Activated naive CD4-positive, alpha-beta T cell treated with anti-CD3 and anti-CD28 coated beads, Interleukin-2, amount 50 U/mL, for 24 hours (primary cell): ENCODE results near the gene PPM1H.

Experiments
- H3K27ac Mint-ChIP-seq: one replicate; pipeline ENCODE4 v1.8.0; 2021; ENCODE audit warnings: mild to moderate bottlenecking, mixed read lengths
- H3K27me3 Mint-ChIP-seq: one replicate; pipeline ENCODE4 v1.8.0; 2021; ENCODE audit warnings: mixed read lengths
- H3K36me3 Mint-ChIP-seq: one replicate; pipeline ENCODE4 v1.8.0; 2021; ENCODE audit warnings: mixed read lengths
- H3K4me1 Mint-ChIP-seq: one replicate; pipeline ENCODE4 v1.8.0; 2021; ENCODE audit warnings: mixed read lengths
- H3K4me3 Mint-ChIP-seq: one replicate; pipeline ENCODE4 v1.8.0; 2021; ENCODE audit warnings: mild to moderate bottlenecking, mixed read lengths
- H3K9me3 Mint-ChIP-seq: one replicate; pipeline ENCODE4 v1.8.0; 2021; ENCODE audit warnings: mixed read lengths

Gene PPM1H

GRCh38 chr12:62605981-62606380 lies 329.0 kb downstream of the PPM1H start:
- no peaks in the 10 kb centered on the region for H3K27me3 Mint-ChIP-seq
- no peak overlapping the region for H3K4me3 Mint-ChIP-seq
- no peaks in the 10 kb centered on the region for H3K9me3 Mint-ChIP-seq
- peaks cover 40% of the 10 kb centered on the region for H3K4me1 Mint-ChIP-seq
- no peaks in the 10 kb centered on the region for H3K36me3 Mint-ChIP-seq
- peak overlapping the region; percentile 3 for H3K27ac Mint-ChIP-seq

GRCh38 chr12:62604871-62605270 lies 330.1 kb downstream of the PPM1H start:
- Mint-ChIP-seq H3K36me3 (no peaks in the 10 kb centered on the region), H3K4me1 (peaks cover 37% of the 10 kb centered on the region), H3K27me3 (no peaks in the 10 kb centered on the region), H3K27ac (no peak overlapping the region), H3K9me3 (no peaks in the 10 kb centered on the region), H3K4me3 (peak overlapping the region; percentile 91)

GRCh38 chr12:62604373-62604772 lies 330.6 kb downstream of the PPM1H start:
- H3K4me3 Mint-ChIP-seq = peak overlapping the region; percentile 91
- H3K36me3 Mint-ChIP-seq = no peaks in the 10 kb centered on the region
- no peaks in the 10 kb centered on the region for H3K9me3 Mint-ChIP-seq
- peak overlapping the region; percentile 94 for H3K27ac Mint-ChIP-seq
- H3K27me3 Mint-ChIP-seq = no peaks in the 10 kb centered on the region
- H3K4me1 Mint-ChIP-seq = peaks cover 37% of the 10 kb centered on the region

GRCh38 chr12:62603811-62604098 lies 331.2 kb downstream of the PPM1H start:
- Mint-ChIP-seq H3K36me3 (no peaks in the 10 kb centered on the region), H3K9me3 (no peaks in the 10 kb centered on the region), H3K4me1 (peaks cover 37% of the 10 kb centered on the region), H3K27ac (peak overlapping the region; percentile 94), H3K27me3 (no peaks in the 10 kb centered on the region), H3K4me3 (peak overlapping the region; percentile 91)

GRCh38 chr12:62603061-62603810 lies 331.7 kb downstream of the PPM1H start:
- H3K9me3 Mint-ChIP-seq = no peaks in the 10 kb centered on the region
- peaks cover 37% of the 10 kb centered on the region for H3K4me1 Mint-ChIP-seq
- peak overlapping the region; percentile 91 for H3K4me3 Mint-ChIP-seq
- no peaks in the 10 kb centered on the region for H3K36me3 Mint-ChIP-seq
- H3K27ac Mint-ChIP-seq = peak overlapping the region; percentile 99
- no peaks in the 10 kb centered on the region for H3K27me3 Mint-ChIP-seq

GRCh38 chr12:62602255-62603060 lies 332.5 kb downstream of the PPM1H start:
- no peaks in the 10 kb centered on the region for H3K9me3 Mint-ChIP-seq
- peaks cover 37% of the 10 kb centered on the region for H3K4me1 Mint-ChIP-seq
- H3K27ac Mint-ChIP-seq = peak overlapping the region; percentile 99
- H3K27me3 Mint-ChIP-seq = no peaks in the 10 kb centered on the region
- no peaks in the 10 kb centered on the region for H3K36me3 Mint-ChIP-seq
- peak overlapping the region; percentile 91 for H3K4me3 Mint-ChIP-seq

GRCh38 chr12:62601765-62602164 lies 333.2 kb downstream of the PPM1H start:
- H3K4me3 Mint-ChIP-seq = peak overlapping the region; percentile 91

GRCh38 chr12:62599854-62600437 lies 335.0 kb downstream of the PPM1H start:
- H3K4me3 Mint-ChIP-seq = no peak overlapping the region
- H3K4me1 Mint-ChIP-seq = peaks cover 17% of the 10 kb centered on the region
- H3K9me3 Mint-ChIP-seq = no peaks in the 10 kb centered on the region
- no peak overlapping the region for H3K27ac Mint-ChIP-seq
- no peaks in the 10 kb centered on the region for H3K27me3 Mint-ChIP-seq
- H3K36me3 Mint-ChIP-seq = no peaks in the 10 kb centered on the region

More at GRCh38 chr12:62601765-62602164, 333.2 kb downstream of the PPM1H start:
- Mint-ChIP-seq H3K27me3 (no peaks in the 10 kb centered on the region), H3K9me3 (no peaks in the 10 kb centered on the region), H3K27ac (peak overlapping the region; percentile 68), H3K36me3 (no peaks in the 10 kb centered on the region), H3K4me1 (peaks cover 34% of the 10 kb centered on the region)

- Mint-ChIP-seq H3K27ac (no peak overlapping the region), H3K36me3 (no peaks in the 10 kb centered on the region), H3K9me3 (no peaks in the 10 kb centered on the region), H3K27me3 (no peaks in the 10 kb centered on the region), H3K4me1 (peaks cover 8% of the 10 kb centered on the region), H3K4me3 (no peak overlapping the region)
Measured at GRCh38 chr12:62598846-62599245, 336.1 kb downstream of the PPM1H start.

- no peak overlapping the region for H3K27ac Mint-ChIP-seq
- peaks cover 7% of the 10 kb centered on the region for H3K4me1 Mint-ChIP-seq
- no peaks in the 10 kb centered on the region for H3K27me3 Mint-ChIP-seq
- H3K36me3 Mint-ChIP-seq = no peaks in the 10 kb centered on the region
- no peak overlapping the region for H3K4me3 Mint-ChIP-seq
- no peaks in the 10 kb centered on the region for H3K9me3 Mint-ChIP-seq
Measured at GRCh38 chr12:62597253-62597652, 337.7 kb downstream of the PPM1H start.
